ENCODE results near the gene GRID2IP. TPM values are rescaled to one million over a fixed set of nuclear protein-coding genes. Genes with fewer than 3 reads are reported as not detected.

GRID2IP gene
- total RNA-seq, 2 experiments from 2014 or later = 0.10 to 0.12 TPM

GRCh38 chr7:6489612-6490011, 61.6 kb downstream of the GRID2IP start:
- Mint-ChIP-seq H3K27me3 (ENCODE audit: low read depth) (no peaks in the 10 kb centered on the region), H3K36me3 (ENCODE audit: low read depth) (no peaks in the 10 kb centered on the region), H3K4me3 (no peak overlapping the region), H3K9me3 (no peaks in the 10 kb centered on the region), H3K27ac (no peak overlapping the region), H3K4me1 (ENCODE audit: low read depth) (peaks cover 4% of the 10 kb centered on the region)
- intact Hi-C loops (cut with micrococcal nuclease) = no loop called here
- CTCF ChIA-PET = interaction anchor here (1.4 kb wide), 1 partner anchor 13 kb away, joined by 3 read pairs; no protein-coding TSS in a partner anchor
- no peak for DNase-seq

GRCh38 chr7:6487184-6487545, 64.1 kb downstream of the GRID2IP start:
- Mint-ChIP-seq H3K27me3 (ENCODE audit: low read depth) (no peaks in the 10 kb centered on the region), H3K36me3 (ENCODE audit: low read depth) (peaks cover 1% of the 10 kb centered on the region), H3K27ac (no peak overlapping the region), H3K4me1 (ENCODE audit: low read depth) (peaks cover 14% of the 10 kb centered on the region), H3K4me3 (no peak overlapping the region), H3K9me3 (no peaks in the 10 kb centered on the region)
- CTCF ChIA-PET = no interaction called here
- intact Hi-C loops (cut with micrococcal nuclease) = no loop called here
- no peak for DNase-seq

GRCh38 chr7:6486438-6487183, 64.7 kb downstream of the GRID2IP start:
- Mint-ChIP-seq H3K36me3 (ENCODE audit: low read depth) (peaks cover 3% of the 10 kb centered on the region), H3K9me3 (no peaks in the 10 kb centered on the region), H3K27ac (no peak overlapping the region), H3K27me3 (ENCODE audit: low read depth) (no peaks in the 10 kb centered on the region), H3K4me3 (no peak overlapping the region), H3K4me1 (ENCODE audit: low read depth) (peaks cover 18% of the 10 kb centered on the region)
- CTCF ChIA-PET = interaction anchor here (0.9 kb wide), 1 partner anchor 29 kb away, joined by 3 read pairs; no protein-coding TSS in a partner anchor
- intact Hi-C loops (cut with micrococcal nuclease) = no loop called here
- no peak for DNase-seq

GRCh38 chr7:6482743-6483119, 68.5 kb downstream of the GRID2IP start:
- peaks cover 55% of the 10 kb centered on the region for H3K4me1 Mint-ChIP-seq (ENCODE audit: low read depth)
- peak overlapping the region; percentile 89 for H3K4me3 Mint-ChIP-seq
- peak overlapping the region; percentile 91 for H3K27ac Mint-ChIP-seq
- CTCF ChIA-PET = interaction anchor here (0.7 kb wide), 1 partner anchor 21 kb away, joined by 3 read pairs; no protein-coding TSS in a partner anchor
- H3K36me3 Mint-ChIP-seq (ENCODE audit: low read depth) = peaks cover 3% of the 10 kb centered on the region
- H3K27me3 Mint-ChIP-seq (ENCODE audit: low read depth) = no peaks in the 10 kb centered on the region
- no peaks in the 10 kb centered on the region for H3K9me3 Mint-ChIP-seq
- intact Hi-C loops (cut with micrococcal nuclease) = no loop called here
- no peak for DNase-seq

GRCh38 chr7:6482307-6482706, 69.0 kb downstream of the GRID2IP start:
- peak overlapping the region; percentile 89 for H3K4me3 Mint-ChIP-seq
- no peak overlapping the region for H3K27ac Mint-ChIP-seq
- H3K27me3 Mint-ChIP-seq (ENCODE audit: low read depth) = no peaks in the 10 kb centered on the region
- CTCF ChIA-PET = interaction anchor here (0.7 kb wide), 1 partner anchor 21 kb away, joined by 3 read pairs; no protein-coding TSS in a partner anchor
- DNase-seq = no peak
- intact Hi-C loops (cut with micrococcal nuclease) = no loop called here
- no peaks in the 10 kb centered on the region for H3K9me3 Mint-ChIP-seq
- peaks cover 3% of the 10 kb centered on the region for H3K36me3 Mint-ChIP-seq (ENCODE audit: low read depth)
- peaks cover 59% of the 10 kb centered on the region for H3K4me1 Mint-ChIP-seq (ENCODE audit: low read depth)

GRCh38 chr7:6481445-6481844, 69.8 kb downstream of the GRID2IP start:
- intact Hi-C loops (cut with micrococcal nuclease) = no loop called here
- Mint-ChIP-seq H3K27ac (no peak overlapping the region), H3K27me3 (ENCODE audit: low read depth) (no peaks in the 10 kb centered on the region), H3K36me3 (ENCODE audit: low read depth) (peaks cover 3% of the 10 kb centered on the region), H3K4me1 (ENCODE audit: low read depth) (peaks cover 68% of the 10 kb centered on the region), H3K4me3 (peak overlapping the region; percentile 27), H3K9me3 (no peaks in the 10 kb centered on the region)
- CTCF ChIA-PET = interaction anchor here (0.6 to 0.7 kb wide), 2 partner anchors 10 to 58 kb away, joined by 3 to 4 read pairs; no protein-coding TSS in a partner anchor
- DNase-seq = no peak

GRCh38 chr7:6480323-6480660, 71.0 kb downstream of the GRID2IP start:
- Mint-ChIP-seq H3K36me3 (ENCODE audit: low read depth) (peaks cover 3% of the 10 kb centered on the region), H3K9me3 (no peaks in the 10 kb centered on the region), H3K4me3 (no peak overlapping the region), H3K27me3 (ENCODE audit: low read depth) (no peaks in the 10 kb centered on the region), H3K27ac (no peak overlapping the region), H3K4me1 (ENCODE audit: low read depth) (peaks cover 78% of the 10 kb centered on the region)
- CTCF ChIA-PET = interaction anchor here (0.9 to 1.3 kb wide), 3 partner anchors 37 to 79 kb away, joined by 3 read pairs; no protein-coding TSS in a partner anchor
- DNase-seq = no peak
- intact Hi-C loops (cut with micrococcal nuclease) = no loop called here

- DNase-seq = peak; percentile 29
- intact Hi-C loops (cut with micrococcal nuclease) = no loop called here
- H3K27ac Mint-ChIP-seq = peak overlapping the region; percentile 56
- H3K36me3 Mint-ChIP-seq (ENCODE audit: low read depth) = peaks cover 3% of the 10 kb centered on the region
- no peaks in the 10 kb centered on the region for H3K27me3 Mint-ChIP-seq (ENCODE audit: low read depth)
- H3K4me1 Mint-ChIP-seq (ENCODE audit: low read depth) = peaks cover 75% of the 10 kb centered on the region
- CTCF ChIA-PET = interaction anchor here (1.6 kb wide), 1 partner anchor 36 kb away, joined by 8 read pairs; no protein-coding TSS in a partner anchor
- H3K9me3 Mint-ChIP-seq = no peaks in the 10 kb centered on the region
- H3K4me3 Mint-ChIP-seq = no peak overlapping the region
Measured at GRCh38 chr7:6479067-6479466, 72.2 kb downstream of the GRID2IP start.

GRCh38 chr7:6478186-6478585, 73.1 kb downstream of the GRID2IP start:
- H3K27ac Mint-ChIP-seq = no peak overlapping the region
- intact Hi-C loops (cut with micrococcal nuclease) = no loop called here
- no peak overlapping the region for H3K4me3 Mint-ChIP-seq
- CTCF ChIA-PET = interaction anchor here (0.8 to 1.6 kb wide), 3 partner anchors 37 to 112 kb away, joined by 4 to 8 read pairs (median 5); partner anchors contain the start of gene INTS15
- peaks cover 76% of the 10 kb centered on the region for H3K4me1 Mint-ChIP-seq (ENCODE audit: low read depth)
- H3K9me3 Mint-ChIP-seq = no peaks in the 10 kb centered on the region
- no peaks in the 10 kb centered on the region for H3K27me3 Mint-ChIP-seq (ENCODE audit: low read depth)
- H3K36me3 Mint-ChIP-seq (ENCODE audit: low read depth) = peaks cover 3% of the 10 kb centered on the region
- no peak for DNase-seq

- Mint-ChIP-seq H3K27me3 (ENCODE audit: low read depth) (no peaks in the 10 kb centered on the region), H3K36me3 (ENCODE audit: low read depth) (peaks cover 1% of the 10 kb centered on the region), H3K9me3 (no peaks in the 10 kb centered on the region), H3K4me1 (ENCODE audit: low read depth) (peaks cover 72% of the 10 kb centered on the region), H3K27ac (peak overlapping the region; percentile 70), H3K4me3 (no peak overlapping the region)
- CTCF ChIA-PET = interaction anchor here (1.5 kb wide), 1 partner anchor 12 kb away, joined by 3 read pairs; no protein-coding TSS in a partner anchor
- no peak for DNase-seq
- intact Hi-C loops (cut with micrococcal nuclease) = no loop called here
Measured at GRCh38 chr7:6477318-6477660, 74.0 kb downstream of the GRID2IP start.

- no peak for DNase-seq
- no peaks in the 10 kb centered on the region for H3K9me3 Mint-ChIP-seq
- H3K36me3 Mint-ChIP-seq (ENCODE audit: low read depth) = peaks cover 5% of the 10 kb centered on the region
- H3K27ac Mint-ChIP-seq = peak overlapping the region; percentile 70
- intact Hi-C loops (cut with micrococcal nuclease) = no loop called here
- H3K4me1 Mint-ChIP-seq (ENCODE audit: low read depth) = peaks cover 67% of the 10 kb centered on the region
- CTCF ChIA-PET = interaction anchor here (1.5 kb wide), 1 partner anchor 12 kb away, joined by 3 read pairs; no protein-coding TSS in a partner anchor
- no peak overlapping the region for H3K4me3 Mint-ChIP-seq
- H3K27me3 Mint-ChIP-seq (ENCODE audit: low read depth) = no peaks in the 10 kb centered on the region
Measured at GRCh38 chr7:6476596-6477317, 74.5 kb downstream of the GRID2IP start.

- no peak overlapping the region for H3K4me3 Mint-ChIP-seq
- no peak for DNase-seq
- H3K27ac Mint-ChIP-seq = peak overlapping the region; percentile 16
- intact Hi-C loops (cut with micrococcal nuclease) = no loop called here
- CTCF ChIA-PET = interaction anchor here (1.3 kb wide), 1 partner anchor 41 kb away, joined by 3 read pairs; no protein-coding TSS in a partner anchor
- H3K36me3 Mint-ChIP-seq (ENCODE audit: low read depth) = peaks cover 3% of the 10 kb centered on the region
- no peaks in the 10 kb centered on the region for H3K27me3 Mint-ChIP-seq (ENCODE audit: low read depth)
- no peaks in the 10 kb centered on the region for H3K9me3 Mint-ChIP-seq
- H3K4me1 Mint-ChIP-seq (ENCODE audit: low read depth) = peaks cover 56% of the 10 kb centered on the region
Measured at GRCh38 chr7:6475433-6476186, 75.7 kb downstream of the GRID2IP start.
